ENCODE results near the gene LSP1.
A peak's percentile ranks its signal among the peaks of the same experiment; 100 is the strongest.

The LSP1 gene

DNA sequence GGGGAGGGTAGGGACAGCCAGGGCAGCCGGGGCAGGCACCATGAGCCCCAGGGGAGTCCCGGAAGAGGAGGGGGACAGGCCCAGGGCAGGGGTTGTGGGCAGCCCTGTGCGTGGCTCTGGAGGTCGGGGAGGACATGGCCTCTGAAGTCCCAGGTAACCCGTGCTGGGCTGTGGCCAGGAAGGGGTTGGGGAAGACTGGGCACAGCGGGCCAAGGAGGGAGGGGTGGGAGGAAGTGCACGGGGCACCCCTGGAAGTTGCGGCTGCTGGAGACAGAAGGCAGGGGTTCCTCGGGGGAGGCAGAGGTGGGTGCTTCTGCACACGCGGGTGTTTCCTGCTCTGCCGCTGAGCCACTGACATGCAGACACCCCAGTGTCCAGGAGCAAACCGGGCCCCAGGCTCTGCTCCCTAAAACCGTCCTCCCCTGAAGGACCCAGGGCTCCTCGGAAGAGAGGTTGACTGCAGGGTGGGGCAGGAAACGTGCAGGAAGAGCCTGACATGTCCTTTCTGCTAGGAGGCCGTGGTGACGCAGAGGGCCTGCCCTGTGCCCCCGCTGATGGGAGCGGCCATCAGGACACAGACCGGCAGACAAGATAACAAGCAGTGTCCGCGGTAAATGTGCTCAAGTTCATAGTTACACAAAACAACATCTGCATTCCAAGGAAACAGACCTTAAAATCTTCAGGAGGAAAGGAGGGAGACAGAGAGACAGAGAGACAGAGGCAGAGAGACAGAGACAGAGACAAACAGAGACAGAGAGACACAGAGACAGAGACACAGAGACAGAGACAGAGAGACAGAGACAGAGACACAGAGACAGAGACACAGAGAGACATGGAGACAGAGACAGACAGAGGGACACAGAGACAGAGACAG is 8.4 kb upstream of the LSP1 start:
- no peaks in the 10 kb centered on the region for H3K9me3 Mint-ChIP-seq
- peaks cover 37% of the 10 kb centered on the region for H3K4me1 Mint-ChIP-seq
- H3K36me3 Mint-ChIP-seq (ENCODE audit: low read depth) = no peaks in the 10 kb centered on the region
- TF ChIP-seq, protein P1, sequence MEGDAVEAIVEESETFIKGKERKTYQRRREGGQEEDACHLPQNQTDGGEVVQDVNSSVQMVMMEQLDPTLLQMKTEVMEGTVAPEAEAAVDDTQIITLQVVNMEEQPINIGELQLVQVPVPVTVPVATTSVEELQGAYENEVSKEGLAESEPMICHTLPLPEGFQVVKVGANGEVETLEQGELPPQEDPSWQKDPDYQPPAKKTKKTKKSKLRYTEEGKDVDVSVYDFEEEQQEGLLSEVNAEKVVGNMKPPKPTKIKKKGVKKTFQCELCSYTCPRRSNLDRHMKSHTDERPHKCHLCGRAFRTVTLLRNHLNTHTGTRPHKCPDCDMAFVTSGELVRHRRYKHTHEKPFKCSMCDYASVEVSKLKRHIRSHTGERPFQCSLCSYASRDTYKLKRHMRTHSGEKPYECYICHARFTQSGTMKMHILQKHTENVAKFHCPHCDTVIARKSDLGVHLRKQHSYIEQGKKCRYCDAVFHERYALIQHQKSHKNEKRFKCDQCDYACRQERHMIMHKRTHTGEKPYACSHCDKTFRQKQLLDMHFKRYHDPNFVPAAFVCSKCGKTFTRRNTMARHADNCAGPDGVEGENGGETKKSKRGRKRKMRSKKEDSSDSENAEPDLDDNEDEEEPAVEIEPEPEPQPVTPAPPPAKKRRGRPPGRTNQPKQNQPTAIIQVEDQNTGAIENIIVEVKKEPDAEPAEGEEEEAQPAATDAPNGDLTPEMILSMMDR (IDR thresholded peaks at IDR 0.05) = no peak
- peak overlapping the region; percentile 13 for H3K4me3 Mint-ChIP-seq
- H3K27ac Mint-ChIP-seq = peak overlapping the region; percentile 41
- no peak for DNase-seq
- peaks cover 5% of the 10 kb centered on the region for H3K27me3 Mint-ChIP-seq (ENCODE audit: low read depth, poor library complexity)

DNA sequence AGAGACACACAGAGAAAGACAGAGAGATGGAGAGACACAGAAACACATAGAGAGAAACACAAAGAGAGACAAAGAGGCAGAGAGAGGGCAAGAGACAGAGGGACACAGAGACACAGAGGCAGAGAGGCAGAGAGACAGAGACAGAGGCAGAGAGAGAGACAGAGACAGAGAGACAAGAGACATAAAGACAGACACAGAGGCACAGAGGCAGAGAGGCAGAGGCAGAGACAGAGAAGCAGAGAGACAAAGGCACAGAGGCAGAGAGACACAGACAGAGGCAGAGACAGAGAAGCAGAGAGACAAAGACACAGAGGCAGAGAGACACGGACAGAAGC is 7.8 kb upstream of the LSP1 start:
- peak overlapping the region; percentile 41 for H3K27ac Mint-ChIP-seq
- H3K9me3 Mint-ChIP-seq = no peaks in the 10 kb centered on the region
- H3K27me3 Mint-ChIP-seq (ENCODE audit: low read depth, poor library complexity) = peaks cover 5% of the 10 kb centered on the region
- TF ChIP-seq, protein P1 (IDR thresholded peaks at IDR 0.05) = no peak
- H3K4me3 Mint-ChIP-seq = no peak overlapping the region
- H3K36me3 Mint-ChIP-seq (ENCODE audit: low read depth) = no peaks in the 10 kb centered on the region
- DNase-seq = no peak
- H3K4me1 Mint-ChIP-seq = peaks cover 37% of the 10 kb centered on the region

DNA sequence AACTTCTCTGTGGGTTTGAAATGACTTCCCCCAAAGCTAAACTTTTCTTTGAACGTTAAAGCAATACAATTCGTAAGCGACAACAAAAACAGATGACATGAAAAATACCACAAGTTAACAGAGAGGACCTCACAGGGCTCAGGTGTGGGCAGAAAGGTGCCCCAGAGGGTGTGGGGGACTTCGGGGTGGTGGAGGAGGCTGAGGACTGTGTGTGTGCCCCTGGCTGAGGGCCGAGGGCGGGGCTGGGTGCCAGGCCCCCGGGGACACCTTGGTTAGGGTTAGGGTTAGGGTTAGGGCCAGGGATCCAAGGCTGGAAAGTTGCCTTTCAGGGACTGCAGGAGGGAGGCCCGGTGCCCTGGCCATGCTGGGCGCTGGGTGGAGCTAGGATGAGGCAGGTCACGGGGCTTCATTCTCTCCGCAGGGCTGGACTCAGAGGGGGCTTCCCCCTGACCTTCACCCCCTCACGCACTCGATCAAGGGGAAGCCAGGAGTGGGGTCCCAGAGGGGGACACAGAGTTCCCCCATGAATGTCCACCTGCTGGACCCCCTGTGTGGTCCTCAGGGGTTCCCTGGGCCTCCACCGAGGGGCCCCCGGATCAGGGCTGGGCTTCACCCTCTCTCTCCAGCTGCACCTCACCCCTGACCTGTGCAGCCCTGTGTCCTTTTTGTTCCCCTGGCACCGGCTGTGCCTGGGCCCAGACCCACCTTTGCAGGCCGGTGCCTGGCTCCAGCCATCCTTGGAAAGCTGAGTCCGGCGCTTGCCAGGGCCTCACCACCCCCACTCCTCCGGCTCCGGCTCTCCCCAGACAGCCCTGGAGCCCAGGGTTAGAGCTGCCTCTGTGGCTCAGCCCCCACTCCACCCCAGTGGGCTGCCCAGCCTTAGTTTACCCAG is 7.1 kb upstream of the LSP1 start:
- Mint-ChIP-seq H3K27ac (no peak overlapping the region), H3K4me3 (no peak overlapping the region), H3K9me3 (peaks cover under 1% of the 10 kb centered on the region), H3K36me3 (ENCODE audit: low read depth) (no peaks in the 10 kb centered on the region), H3K27me3 (ENCODE audit: low read depth, poor library complexity) (peaks cover 5% of the 10 kb centered on the region), H3K4me1 (peaks cover 44% of the 10 kb centered on the region)
- DNase-seq = no peak
- TF ChIP-seq, protein P1 (IDR thresholded peaks at IDR 0.05) = no peak

DNA sequence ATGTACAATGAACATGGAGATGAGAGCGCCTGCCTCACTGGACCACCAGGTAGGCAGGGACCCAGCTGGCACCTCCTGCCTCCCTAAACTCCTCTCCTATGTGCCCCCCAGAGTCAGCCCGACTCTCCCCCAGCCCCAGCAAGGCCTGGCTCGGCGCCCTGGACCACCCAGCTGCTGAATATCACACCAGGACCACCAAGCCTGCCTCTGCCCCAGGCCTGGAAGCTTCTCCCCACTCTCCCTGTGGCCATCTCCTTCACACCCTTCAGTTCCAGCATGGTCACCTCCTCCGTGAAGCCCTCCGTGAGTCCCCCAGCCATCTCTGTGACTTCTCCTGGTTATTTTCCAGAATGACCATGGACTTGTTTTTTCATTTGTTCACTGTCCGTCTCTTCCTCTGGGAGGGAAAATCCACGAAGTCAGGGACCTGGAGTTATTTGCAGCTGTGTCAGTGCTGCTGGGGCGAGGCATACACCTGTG is 6.4 kb upstream of the LSP1 start:
- peaks cover 3% of the 10 kb centered on the region for H3K9me3 Mint-ChIP-seq
- H3K4me3 Mint-ChIP-seq = no peak overlapping the region
- H3K27ac Mint-ChIP-seq = peak overlapping the region; percentile 59
- TF ChIP-seq, protein P1 (IDR thresholded peaks at IDR 0.05) = no peak
- peaks cover 5% of the 10 kb centered on the region for H3K27me3 Mint-ChIP-seq (ENCODE audit: low read depth, poor library complexity)
- H3K36me3 Mint-ChIP-seq (ENCODE audit: low read depth) = no peaks in the 10 kb centered on the region
- peaks cover 47% of the 10 kb centered on the region for H3K4me1 Mint-ChIP-seq
- no peak for DNase-seq

DNA sequence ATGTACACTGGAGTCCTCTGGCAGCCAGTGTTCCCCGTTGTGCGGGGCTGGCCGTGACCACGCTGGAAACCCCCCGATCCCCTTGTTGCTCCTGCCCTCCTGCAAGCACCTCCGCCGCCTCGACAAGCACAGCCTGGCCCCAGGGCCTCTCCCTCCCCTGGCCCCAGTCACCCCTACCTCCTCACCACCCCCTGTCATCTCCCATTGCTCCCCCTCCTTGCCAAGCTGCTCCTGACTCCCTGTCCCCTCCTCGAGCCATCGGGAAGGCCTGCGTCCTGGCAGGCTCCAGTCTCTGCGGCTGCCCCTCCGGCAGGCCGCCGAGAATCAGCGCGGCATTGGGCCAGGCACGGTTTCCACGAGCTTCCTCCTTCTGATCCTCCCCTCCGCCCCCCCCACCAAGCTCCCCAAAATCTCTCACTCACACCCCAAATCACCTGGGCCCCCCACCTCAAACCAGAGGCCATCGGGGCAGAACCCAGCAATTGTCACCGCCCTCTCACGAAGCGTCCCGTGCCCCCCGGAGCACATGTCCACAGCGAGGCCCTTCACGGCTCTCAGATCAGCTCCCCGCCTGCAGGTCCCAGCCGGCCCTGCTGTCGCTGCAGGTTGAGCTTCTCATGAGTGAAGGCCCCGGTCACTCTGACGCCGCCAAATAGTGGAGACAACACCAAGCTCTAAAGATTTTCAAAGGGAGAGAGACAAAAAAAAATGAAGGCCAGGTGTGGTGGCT is 5.7 kb upstream of the LSP1 start:
- peaks cover 50% of the 10 kb centered on the region for H3K4me1 Mint-ChIP-seq
- no peak for DNase-seq
- peak overlapping the region; percentile 51 for H3K27ac Mint-ChIP-seq
- H3K27me3 Mint-ChIP-seq (ENCODE audit: low read depth, poor library complexity) = peaks cover 5% of the 10 kb centered on the region
- TF ChIP-seq, protein P1 (IDR thresholded peaks at IDR 0.05) = no peak
- H3K36me3 Mint-ChIP-seq (ENCODE audit: low read depth) = no peaks in the 10 kb centered on the region
- H3K9me3 Mint-ChIP-seq = peaks cover 3% of the 10 kb centered on the region
- no peak overlapping the region for H3K4me3 Mint-ChIP-seq
